Thyroid gland (tissue), 4 donors: Measurements from ENCODE around the gene DDA1.

Source experiments
- POLR2A ChIP-seq, 2 donors: fragments of 450-650 bp; IDR thresholded peaks; one replicate each; pipeline ENCODE4 v1.6.1; 2017; ENCODE audit warnings: antibody characterized with exemption in 2 of 2, mild to moderate bottlenecking in 2 of 2, moderate library complexity in 1 of 2
- TF ChIP-seq, protein P1 (sequence below), 6 experiments: fragments of 200-600 bp in 3 of 6; fragments of 450-650 bp in 3 of 6; sonication (generic) in 3 of 6; IDR thresholded peaks; one replicate each; pipeline ENCODE4 v1.5.1; 2016 to 2019; ENCODE audit warnings: antibody characterized with exemption in 6 of 6, mild to moderate bottlenecking in 2 of 6, inconsistent platforms in 1 of 6, moderate library complexity in 1 of 6

DNA sequence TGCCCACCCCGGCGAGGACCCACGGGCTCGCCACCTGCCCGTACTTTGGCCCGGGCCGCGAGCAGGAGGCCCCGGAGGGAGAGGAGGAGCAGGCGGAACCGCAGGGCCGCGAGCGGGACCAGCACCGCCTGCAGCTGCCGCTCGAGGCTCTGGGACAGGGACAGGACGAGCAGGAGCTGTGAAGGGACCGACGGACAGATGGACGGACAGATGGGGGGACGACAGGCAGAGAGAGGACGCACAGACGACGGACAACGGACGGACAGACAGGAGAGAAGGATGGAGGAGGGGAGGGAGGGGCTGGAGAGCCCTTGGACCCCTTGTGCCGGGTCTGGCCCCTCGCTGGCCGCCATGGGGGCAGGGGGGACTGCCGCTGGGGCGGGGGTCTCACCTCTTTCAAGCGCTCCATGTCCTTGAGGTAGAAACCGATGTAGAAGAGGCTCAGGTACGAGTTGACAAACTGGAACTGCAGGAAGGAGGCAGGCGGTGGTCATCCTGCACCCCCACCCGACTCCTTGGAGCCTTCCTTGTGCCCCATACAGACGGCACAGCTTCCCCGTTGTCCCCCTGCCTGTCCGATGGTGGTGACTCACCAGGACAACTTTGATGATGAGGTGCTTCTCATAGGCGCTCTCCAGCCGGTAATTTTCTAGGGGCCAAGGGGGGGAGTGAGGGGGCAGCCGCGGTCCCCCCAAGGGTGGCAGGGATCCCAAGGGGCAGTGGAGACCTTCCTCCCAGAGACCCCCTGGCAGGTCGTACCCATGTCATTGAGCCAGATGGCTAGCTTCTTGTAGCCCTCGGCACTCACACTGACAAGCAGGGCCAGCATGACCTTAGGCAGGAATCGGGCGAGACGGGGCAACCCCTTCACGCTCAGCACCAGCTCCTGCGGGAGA, 20.3 kb downstream of the DDA1 start:
- TF ChIP-seq, protein P1, sequence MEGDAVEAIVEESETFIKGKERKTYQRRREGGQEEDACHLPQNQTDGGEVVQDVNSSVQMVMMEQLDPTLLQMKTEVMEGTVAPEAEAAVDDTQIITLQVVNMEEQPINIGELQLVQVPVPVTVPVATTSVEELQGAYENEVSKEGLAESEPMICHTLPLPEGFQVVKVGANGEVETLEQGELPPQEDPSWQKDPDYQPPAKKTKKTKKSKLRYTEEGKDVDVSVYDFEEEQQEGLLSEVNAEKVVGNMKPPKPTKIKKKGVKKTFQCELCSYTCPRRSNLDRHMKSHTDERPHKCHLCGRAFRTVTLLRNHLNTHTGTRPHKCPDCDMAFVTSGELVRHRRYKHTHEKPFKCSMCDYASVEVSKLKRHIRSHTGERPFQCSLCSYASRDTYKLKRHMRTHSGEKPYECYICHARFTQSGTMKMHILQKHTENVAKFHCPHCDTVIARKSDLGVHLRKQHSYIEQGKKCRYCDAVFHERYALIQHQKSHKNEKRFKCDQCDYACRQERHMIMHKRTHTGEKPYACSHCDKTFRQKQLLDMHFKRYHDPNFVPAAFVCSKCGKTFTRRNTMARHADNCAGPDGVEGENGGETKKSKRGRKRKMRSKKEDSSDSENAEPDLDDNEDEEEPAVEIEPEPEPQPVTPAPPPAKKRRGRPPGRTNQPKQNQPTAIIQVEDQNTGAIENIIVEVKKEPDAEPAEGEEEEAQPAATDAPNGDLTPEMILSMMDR (IDR thresholded peaks at IDR 0.05) = no peak
- no peak for TF ChIP-seq POLR2A (IDR thresholded peaks at IDR 0.05)
